NOMO-1 treated with DMSO at 0.1 percent for 48 hours (cell line): Measurements from ENCODE around the gene CRABP2.
A peak's percentile ranks its signal among the peaks of the same experiment; 100 is the strongest.

Experiments
- DNase-seq: peaks from one replicate; lab custom pipeline; 2025; ENCODE audit not compliant: unreplicated experiment; lab: John Stamatoyannopoulos, UW

The CRABP2 gene

DNA sequence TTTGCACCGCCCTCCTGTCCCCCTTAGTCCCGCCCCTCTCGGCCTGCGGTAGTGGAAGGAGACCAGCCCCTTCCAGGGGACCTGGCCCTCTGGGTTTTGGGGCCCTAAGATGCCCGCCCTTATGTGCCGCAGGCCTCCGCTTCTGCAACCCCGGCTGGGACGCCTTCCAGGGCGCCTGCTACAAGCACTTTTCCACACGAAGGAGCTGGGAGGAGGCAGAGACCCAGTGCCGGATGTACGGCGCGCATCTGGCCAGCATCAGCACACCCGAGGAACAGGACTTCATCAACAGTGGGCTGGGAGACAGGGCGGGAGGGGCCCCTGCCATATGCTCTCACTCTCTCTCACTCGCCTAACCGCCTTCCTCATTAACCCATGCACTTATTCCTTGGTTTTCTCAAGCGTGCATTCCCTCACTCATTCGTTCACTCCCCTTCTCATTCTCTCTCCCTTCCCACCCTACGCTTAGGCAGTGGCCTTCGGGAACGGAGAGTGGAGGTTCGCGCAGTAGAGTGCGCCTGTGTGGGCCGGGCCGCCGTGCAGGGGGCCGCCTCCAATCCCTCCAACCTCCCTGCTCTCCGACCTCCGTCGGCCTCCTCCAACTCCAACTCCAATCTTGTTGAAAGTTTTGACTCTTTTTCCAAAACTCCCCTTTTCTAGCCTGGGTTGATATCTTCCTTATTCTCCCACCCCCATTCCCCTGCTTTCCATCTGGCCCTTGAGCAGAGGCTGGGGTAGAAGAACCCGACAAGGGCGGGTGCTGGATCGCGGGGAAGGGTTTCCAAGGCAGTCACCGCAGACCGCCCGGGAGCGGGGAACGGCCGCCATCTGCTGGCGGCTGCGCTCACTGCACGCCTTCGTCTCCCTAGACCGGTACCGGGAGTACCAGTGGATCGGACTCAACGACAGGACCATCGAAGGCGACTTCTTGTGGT is 48.3 kb downstream of the CRABP2 start:
- peak; percentile 8 for DNase-seq

DNA sequence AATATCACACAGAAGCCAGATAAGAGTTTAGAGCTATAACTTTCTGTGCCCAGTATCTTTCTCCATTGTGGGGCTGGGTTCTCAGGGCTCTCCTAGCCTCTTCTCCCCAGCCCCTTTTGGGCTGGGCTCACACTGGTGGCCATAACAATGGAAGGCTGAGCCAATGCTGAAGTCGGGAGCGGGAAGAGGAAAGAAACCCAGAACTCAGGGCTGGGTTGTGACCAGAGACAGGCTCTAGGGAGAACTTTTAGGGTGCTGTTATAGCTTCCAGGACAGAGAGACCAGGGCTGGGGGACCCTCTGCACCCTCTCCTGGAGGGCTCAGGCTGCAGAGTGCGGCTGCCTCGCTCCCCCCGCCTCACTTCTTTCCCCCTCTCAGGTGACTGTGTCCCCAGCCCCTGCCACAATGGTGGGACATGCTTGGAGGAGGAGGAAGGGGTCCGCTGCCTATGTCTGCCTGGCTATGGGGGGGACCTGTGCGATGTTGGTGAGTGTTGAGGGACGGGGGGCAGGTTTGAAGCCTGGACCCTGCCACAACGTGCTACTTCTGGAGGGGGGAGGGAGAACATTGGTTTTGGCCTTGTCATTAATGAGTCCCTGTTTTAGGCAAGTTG is 49.4 kb downstream of the CRABP2 start:
- no peak for DNase-seq

DNA sequence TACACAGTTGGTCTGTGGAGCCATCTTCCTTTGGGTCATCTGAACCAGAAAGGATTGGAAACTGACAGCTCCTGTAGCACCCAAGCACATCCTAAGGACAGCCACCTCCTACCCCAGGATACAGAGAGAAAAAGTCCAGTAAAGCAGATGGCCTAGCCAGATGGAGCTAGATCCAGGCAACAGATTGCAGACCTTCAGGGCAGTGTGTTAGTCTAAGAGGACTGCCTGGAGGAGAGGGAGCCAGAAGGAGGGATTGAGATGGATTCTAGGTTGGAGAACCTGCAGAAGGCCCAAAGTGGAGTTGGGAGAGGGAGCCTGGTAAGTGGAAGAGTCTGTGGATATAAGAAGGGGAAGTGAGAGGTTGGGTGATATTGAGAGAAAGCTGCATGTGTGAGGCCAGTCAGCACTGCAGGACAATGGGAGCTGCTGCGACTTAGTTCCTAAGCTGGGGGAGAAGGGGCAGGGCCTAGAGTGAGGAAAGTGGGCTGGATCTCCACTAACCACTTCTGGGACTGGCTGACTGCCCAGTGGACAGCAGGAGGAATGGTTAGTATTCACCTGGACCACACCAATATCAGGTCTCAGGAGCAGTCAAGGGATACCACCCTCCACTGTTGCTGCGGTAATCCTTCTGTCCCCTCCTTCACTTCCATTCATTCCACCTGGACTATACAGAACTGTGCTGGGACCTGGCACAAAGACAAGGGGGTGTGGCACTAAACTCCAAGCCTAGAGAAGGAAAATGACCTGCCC is 50.1 kb downstream of the CRABP2 start:
- DNase-seq: peak; percentile 10

DNA sequence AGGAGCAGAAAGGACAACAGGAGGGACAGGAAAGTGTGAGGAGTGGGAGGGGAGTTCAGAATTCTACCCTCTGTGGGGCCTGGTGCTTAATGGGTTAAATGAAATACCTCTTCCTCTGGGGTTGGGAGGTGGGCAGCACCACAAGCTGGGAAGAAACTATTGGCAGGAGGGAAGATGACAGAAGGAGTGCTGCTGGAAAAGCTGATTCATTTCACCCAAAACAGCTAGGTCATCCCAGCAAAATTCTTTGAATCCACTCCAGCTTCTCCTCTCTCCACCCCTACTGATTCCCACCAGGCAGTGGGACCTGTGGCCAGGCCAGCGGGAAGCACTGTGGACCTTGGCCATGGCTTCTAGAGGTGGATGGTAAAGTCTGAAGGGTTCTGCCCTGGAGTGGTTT is 50.7 kb downstream of the CRABP2 start:
- DNase-seq: no peak

DNA sequence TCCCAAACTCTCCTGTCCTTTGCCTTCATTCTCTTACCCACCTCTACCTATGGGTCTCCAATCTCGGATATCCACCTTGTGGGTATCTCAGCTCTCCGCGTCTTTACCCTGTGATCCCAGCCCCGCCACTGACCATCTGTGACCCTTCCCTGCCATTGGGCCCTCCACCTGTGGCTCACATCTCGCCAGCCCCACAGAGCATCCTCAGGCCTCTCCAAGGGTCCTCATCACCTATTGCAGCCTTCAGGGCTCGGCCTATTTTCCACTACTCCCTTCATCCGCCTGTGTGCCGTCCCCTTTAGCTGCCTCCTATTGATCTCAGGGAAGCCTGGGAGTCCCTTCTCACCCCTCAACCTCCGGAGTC is 52.4 kb downstream of the CRABP2 start:
- no peak for DNase-seq

DNA sequence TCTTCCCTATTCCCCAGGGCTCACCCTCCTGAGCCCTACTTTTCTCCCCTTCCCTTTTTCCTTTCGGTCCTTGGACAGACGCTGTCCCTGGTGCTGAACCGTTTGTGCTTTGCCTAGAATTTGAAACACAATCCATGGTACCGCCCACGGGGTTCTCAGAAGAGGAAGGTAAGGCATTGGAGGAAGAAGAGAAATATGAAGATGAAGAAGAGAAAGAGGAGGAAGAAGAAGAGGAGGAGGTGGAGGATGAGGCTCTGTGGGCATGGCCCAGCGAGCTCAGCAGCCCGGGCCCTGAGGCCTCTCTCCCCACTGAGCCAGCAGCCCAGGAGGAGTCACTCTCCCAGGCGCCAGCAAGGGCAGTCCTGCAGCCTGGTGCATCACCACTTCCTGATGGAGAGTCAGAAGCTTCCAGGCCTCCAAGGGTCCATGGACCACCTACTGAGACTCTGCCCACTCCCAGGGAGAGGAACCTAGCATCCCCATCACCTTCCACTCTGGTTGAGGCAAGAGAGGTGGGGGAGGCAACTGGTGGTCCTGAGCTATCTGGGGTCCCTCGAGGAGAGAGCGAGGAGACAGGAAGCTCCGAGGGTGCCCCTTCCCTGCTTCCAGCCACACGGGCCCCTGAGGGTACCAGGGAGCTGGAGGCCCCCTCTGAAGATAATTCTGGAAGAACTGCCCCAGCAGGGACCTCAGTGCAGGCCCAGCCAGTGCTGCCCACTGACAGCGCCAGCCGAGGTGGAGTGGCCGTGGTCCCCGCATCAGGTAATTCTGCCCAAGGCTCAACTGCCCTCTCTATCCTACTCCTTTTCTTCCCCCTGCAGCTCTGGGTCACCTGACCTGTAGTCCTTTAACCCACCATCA is 53.0 kb downstream of the CRABP2 start:
- DNase-seq: peak; percentile 13
